MM.1S (cell line): ENCODE results near the gene RASAL2.

Source experiments
- EZH2 ChIP-seq: fragments of 300-600 bp; sonication (generic); optimal IDR thresholded peaks from 2 replicates; pipeline ENCODE3; 2017; ENCODE audit warnings: low read depth, mild to moderate bottlenecking, antibody characterized with exemption, low read length, mixed read lengths
- TF ChIP-seq, protein P1 (sequence below): fragments of 300-600 bp; sonication (generic); IDR thresholded peaks from 2 replicates; pipeline ENCODE4 v1.5.1; 2016; ENCODE audit warnings: antibody characterized with exemption, low read length, mixed read lengths

DNA sequence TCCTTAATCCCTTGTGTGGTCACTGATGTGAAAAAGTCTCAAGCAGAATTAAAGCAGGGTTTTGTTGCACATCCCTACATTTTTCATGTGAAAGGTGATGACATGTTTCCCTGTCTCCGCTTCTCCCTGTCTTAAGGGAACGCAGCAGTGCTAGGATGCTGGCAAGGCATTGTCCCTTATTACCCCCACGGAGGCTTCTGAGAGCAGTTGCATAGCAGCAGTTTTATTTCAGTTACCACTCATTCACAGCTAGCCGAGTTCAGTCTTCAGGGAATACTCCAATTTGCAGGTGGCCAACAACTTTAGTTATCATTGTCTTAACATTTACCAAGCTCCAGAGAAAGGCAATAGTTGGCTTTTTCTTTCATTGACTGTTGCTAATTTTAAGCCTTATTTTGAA lies 313.8 kb downstream of the RASAL2 start:
- no peak for TF ChIP-seq EZH2
- TF ChIP-seq, protein P1, sequence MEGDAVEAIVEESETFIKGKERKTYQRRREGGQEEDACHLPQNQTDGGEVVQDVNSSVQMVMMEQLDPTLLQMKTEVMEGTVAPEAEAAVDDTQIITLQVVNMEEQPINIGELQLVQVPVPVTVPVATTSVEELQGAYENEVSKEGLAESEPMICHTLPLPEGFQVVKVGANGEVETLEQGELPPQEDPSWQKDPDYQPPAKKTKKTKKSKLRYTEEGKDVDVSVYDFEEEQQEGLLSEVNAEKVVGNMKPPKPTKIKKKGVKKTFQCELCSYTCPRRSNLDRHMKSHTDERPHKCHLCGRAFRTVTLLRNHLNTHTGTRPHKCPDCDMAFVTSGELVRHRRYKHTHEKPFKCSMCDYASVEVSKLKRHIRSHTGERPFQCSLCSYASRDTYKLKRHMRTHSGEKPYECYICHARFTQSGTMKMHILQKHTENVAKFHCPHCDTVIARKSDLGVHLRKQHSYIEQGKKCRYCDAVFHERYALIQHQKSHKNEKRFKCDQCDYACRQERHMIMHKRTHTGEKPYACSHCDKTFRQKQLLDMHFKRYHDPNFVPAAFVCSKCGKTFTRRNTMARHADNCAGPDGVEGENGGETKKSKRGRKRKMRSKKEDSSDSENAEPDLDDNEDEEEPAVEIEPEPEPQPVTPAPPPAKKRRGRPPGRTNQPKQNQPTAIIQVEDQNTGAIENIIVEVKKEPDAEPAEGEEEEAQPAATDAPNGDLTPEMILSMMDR = no peak
